COLO829 (cell line): ENCODE measurements around the gene SVEP1.
"Not testable (repeated sequence)": the region's sequence is repeated elsewhere in the genome, so short reads cannot be mapped to it uniquely, and the experiment has no call there.

ENCODE experiments used
- DNase-seq: peaks from one replicate; pipeline ENCODE4 v3.0.0; 2012; ENCODE audit warnings: low spot score

The SVEP1 gene

GRCh38 chr9:110579034-110579861 lies at the start of gene SVEP1:
Gene SVEP1 (minus strand): TSS chr9:110579741. CDS start chr9:110579543, 198 bp downstream.
- DNase-seq = no peak

GRCh38 chr9:110626101-110626829 lies 46.7 kb upstream of the SVEP1 start:
- DNase-seq = no peak

- DNase-seq = peak; percentile 70
Measured at GRCh38 chr9:110623462-110624025, 44.0 kb upstream of the SVEP1 start.

- DNase-seq = no peak
Measured at GRCh38 chr9:110622368-110622767, 42.8 kb upstream of the SVEP1 start.

- no peak for DNase-seq
Measured at GRCh38 chr9:110620726-110621125, 41.2 kb upstream of the SVEP1 start.

- no peak for DNase-seq
Measured at GRCh38 chr9:110619831-110620230, 40.3 kb upstream of the SVEP1 start.

GRCh38 chr9:110615498-110615897 lies 36.0 kb upstream of the SVEP1 start:
- DNase-seq = no peak

DNA sequence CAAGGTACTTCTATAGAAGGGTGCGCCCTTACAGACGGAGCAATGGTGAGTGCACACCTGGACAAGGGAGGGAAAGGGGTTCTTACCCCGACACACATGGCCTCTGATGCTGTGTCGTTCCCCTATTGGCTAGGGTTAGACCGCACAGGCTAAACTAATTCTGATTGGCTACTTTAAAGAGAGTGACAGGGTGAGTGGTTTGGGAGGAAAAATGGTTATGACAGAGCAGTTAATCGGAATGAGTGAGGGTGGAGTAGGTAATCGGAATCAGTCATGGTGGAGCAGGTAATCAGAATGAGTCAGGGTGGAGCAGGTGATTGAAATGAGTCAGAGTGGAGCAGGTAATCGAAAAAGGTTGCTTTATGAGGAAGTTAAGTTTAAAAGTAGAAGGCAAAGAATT lies 35.0 kb upstream of the SVEP1 start:
- DNase-seq = not testable (repeated sequence)

GRCh38 chr9:110606179-110606790 lies 26.7 kb upstream of the SVEP1 start:
- no peak for DNase-seq

GRCh38 chr9:110605565-110605964 lies 26.0 kb upstream of the SVEP1 start:
- DNase-seq = no peak

DNA sequence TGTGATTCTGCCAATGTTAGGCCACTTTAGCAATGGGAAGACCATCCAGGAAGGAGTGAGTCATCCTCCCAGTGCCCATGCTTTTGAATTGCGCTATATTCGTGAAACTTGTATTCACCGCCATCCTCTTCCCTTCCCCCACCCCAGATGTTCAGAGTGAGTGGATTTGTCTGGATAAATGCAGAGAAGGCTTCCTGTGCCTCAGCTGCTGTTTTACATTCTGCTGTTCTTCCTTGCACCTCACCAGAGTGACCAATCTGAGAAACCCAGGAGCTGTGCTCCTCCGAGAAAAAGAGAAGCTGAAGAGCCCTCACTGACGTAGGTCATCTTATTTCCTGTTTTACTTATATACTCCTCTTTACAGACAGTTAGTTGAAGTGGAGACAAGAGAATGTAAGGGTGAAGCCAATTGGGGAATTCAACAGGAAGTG lies 24.6 kb upstream of the SVEP1 start:
- DNase-seq = no peak

GRCh38 chr9:110602281-110602680 lies 22.7 kb upstream of the SVEP1 start:
- DNase-seq = no peak

- no peak for DNase-seq
Measured at GRCh38 chr9:110601098-110601497, 21.6 kb upstream of the SVEP1 start.

GRCh38 chr9:110599468-110599867 lies 19.9 kb upstream of the SVEP1 start:
- no peak for DNase-seq

GRCh38 chr9:110592044-110592830 lies 12.7 kb upstream of the SVEP1 start:
- no peak for DNase-seq

- no peak for DNase-seq
Measured at GRCh38 chr9:110591526-110591925, 12.0 kb upstream of the SVEP1 start.

DNA sequence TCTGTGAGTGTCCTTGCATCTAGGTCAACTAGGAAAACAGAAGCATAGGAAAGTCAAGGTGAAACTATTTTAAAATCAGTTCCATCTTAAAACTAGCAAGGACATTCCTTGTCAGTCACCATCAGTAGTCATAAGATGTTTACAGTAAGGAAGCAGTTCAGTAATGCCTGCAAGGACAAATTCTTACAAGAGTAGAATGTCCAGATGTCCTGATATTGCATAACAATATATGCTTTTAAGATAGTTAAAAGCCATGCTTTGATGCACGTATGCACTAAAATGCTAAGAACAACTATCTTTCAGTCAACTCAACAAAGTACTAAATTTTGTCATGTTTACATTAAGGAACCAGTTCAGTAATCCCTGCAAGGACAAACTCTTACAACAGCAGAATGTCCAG lies 11.3 kb upstream of the SVEP1 start:
- no peak for DNase-seq

GRCh38 chr9:110588296-110588695 lies 8.8 kb upstream of the SVEP1 start:
- DNase-seq = no peak

GRCh38 chr9:110583237-110583636 lies 3.7 kb upstream of the SVEP1 start:
- DNase-seq = no peak

DNA sequence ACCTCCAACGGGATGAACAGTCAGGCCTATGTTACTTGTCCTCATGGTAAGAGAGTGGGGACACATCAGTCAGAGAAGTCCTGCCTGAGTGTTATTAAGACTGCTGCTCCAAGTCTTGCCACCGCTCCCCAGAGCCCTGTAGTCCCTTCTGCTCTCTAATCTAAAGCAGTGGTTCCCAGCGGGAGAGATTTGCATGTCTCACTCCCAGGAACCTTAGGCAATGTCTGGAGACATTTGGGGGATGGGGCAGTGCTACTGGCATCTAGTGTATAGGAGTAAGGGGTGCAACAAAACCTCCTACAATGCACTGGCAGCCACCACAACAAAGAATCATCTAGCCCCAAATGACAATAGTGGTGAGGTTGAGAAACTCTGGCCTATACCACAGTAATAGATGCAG lies 2.6 kb upstream of the SVEP1 start:
- DNase-seq = no peak

- no peak for DNase-seq
Measured at GRCh38 chr9:110580850-110581249, 1.3 kb upstream of the SVEP1 start.

GRCh38 chr9:110579862-110580219 lies 300 bp upstream of the SVEP1 start:
- no peak for DNase-seq
